ENCODE measurements around the gene IGIP.

IGIP gene

DNA sequence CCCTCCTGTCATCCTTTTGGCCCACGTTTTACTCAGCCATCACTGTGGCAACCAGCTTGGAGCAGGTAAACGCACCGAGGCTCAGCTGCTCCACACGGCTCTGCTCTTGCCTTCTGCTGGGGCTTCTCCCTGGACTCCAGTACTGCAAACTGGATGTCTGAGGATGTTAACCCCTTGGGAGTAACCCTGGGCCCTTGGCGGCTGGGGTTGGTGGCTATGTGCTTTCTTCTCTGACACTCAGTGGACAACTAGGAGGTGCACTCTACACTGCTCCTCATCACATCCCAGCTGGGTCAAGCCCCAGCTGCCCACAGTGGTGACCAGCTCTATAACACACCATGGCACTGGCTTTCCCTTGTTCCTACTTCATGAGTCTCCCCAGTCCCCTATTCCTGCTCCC lies 37.0 kb downstream of the IGIP start:
- DNase-seq (ENCODE audit: low read depth in 1 of 2, low spot score in 1 of 2), result no peak

DNA sequence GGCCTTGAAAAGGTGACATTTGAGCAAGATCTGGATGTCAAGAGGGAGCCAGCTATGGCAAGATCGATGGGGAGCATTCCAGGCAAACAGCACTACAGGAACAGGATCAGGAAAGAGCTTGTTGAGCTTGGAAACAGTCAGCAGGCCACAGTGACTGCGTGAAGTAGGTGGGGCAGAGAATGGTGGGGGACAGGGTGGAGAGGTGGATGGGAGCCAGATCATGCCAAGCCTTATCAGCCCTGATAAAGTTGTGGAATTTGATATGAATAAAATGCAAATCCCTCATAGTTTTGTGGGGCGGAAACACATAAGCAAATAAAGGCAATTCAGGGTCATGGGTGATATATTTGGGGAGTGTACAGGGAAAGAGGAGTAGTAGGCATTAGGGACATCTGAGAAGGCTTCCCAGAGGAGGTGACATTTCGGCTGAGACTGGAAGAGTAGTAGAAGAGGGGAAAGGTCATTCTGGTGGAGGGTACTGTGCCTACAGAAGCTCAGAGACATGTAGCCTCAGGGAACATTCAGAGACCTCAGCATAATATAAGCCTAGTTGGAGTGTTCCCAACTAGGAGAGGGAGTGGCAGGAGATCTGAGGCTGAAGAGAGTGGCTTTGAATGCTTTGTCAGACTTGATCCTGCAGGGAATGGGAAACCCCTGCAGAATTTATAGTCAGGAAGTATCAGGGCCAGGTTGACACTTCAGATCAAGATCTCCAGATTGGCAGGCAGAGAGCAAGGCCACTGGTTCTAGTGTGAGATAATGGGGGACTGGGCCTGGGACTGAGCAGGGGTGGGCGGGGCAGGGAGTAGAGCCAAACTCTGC lies 39.6 kb downstream of the IGIP start:
- no peak for DNase-seq (ENCODE audit: low read depth in 1 of 2, low spot score in 1 of 2)

DNA sequence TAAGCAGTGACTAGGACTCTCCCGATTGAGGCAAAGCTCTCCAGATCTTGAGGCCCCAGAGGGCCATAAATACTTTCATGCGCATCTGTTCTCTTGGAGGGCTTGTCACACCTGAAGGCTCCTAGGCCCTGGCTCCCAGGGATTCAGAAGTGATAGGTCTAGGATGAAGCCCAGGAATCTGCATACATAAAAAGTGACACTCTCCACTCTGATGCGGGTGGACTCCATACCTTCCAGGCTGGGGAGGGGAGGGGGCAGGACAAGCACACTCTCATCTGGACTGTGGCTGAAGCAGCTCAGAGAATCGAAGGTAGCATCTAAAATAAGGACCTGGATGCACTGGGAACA lies 40.2 kb downstream of the IGIP start:
- DNase-seq (ENCODE audit: low read depth in 1 of 2, low spot score in 1 of 2), result no peak

DNA sequence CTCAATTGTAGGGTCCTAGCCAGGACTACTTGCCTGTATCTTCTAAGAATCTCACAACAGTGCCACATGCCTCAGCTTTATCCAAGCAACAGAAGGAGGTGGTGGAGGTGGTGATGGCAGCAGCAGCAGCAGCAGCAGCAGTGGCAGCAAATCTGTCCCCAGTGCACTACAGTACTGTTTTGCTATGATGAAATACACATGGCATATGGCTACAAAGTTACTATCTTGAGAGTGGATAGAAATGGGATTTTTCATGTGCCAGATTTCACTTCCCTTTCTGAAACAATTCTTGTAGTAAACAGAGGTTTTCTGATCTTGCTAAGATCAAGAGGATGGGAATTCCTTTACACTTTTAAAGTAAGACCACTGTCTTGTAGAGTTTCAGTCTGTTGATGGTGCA lies 41.2 kb downstream of the IGIP start:
- no peak for DNase-seq (ENCODE audit: low read depth in 1 of 2, low spot score in 1 of 2)

DNA sequence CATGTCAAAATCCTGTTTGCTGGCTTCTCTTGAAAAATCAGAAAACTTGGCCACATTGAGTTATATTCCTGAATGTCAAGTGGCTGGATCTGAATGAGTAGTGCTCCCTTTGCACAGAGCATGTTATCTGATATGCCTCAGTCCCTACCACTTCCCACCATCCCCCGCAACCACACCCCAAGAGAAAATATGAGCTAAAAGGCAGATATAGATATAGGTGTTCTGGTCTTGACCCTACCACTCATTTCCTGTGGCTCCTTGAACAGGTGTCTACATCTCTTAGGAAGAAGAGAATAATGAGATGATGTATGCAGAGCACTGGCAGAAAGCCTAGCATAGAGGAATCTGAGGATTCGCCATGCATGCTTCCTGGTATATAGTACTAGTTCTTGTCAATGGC lies 42.6 kb downstream of the IGIP start:
- no peak for DNase-seq (ENCODE audit: low read depth in 1 of 2, low spot score in 1 of 2)

DNA sequence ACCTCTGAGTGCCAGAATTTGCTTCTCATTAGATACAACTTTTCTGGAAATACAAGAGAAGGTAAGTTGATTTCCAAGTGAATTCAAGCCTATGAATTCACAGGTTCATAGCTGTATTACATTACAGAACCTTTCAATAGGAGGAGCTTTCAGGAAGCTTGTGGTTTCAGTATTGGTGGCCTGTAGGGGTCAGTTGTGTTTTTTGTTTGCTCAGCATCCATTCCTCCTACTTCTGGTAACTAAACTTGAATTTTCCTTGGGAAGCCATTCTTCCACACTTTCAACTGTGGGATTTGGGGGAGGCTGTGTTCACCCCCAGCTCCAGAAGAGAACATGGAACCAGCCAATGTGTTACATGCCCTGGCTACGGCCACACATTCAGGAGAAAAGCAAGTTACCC lies 43.7 kb downstream of the IGIP start:
- DNase-seq (ENCODE audit: low read depth in 1 of 2, low spot score in 1 of 2), result no peak

DNA sequence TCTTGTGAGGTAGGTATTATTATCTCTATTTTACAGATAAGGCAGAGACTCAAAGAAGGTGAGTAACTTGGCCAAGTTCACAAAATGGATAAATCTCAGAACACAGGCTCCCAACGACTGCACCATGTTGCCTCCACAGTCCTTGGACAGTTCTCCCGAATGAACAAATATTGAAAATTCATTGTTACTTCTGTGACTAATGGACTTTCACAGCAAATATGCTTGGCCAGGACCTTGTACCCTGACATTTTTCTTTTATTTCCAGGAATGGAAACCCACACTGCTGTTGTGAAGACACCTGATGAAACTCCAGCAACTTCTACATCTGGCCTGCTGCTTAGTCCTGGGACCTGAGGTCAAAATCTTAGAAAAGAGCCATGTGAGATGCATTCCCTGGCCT lies 46.7 kb downstream of the IGIP start:
- DNase-seq (ENCODE audit: low read depth in 1 of 2, low spot score in 1 of 2), result no peak

DNA sequence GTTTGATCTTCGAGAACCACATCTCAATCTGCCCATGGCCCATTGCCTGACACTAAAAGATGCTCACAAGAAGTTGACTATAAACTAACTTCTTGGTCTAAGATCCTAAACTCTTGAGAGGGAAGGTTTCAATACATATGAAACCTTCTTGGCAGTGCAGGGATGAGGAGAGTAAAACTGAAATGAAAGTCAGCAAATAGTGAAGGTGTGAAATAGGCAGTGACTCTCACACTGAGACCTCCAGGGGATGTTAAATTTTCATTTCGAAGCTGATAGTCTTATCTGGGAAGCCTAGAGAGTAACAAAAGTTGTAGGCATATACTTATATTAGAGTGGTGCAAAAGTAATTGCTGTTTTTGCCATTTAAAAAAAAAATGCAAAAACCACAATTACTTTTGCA lies 48.3 kb downstream of the IGIP start:
- no peak for DNase-seq (ENCODE audit: low read depth in 1 of 2, low spot score in 1 of 2)

DNA sequence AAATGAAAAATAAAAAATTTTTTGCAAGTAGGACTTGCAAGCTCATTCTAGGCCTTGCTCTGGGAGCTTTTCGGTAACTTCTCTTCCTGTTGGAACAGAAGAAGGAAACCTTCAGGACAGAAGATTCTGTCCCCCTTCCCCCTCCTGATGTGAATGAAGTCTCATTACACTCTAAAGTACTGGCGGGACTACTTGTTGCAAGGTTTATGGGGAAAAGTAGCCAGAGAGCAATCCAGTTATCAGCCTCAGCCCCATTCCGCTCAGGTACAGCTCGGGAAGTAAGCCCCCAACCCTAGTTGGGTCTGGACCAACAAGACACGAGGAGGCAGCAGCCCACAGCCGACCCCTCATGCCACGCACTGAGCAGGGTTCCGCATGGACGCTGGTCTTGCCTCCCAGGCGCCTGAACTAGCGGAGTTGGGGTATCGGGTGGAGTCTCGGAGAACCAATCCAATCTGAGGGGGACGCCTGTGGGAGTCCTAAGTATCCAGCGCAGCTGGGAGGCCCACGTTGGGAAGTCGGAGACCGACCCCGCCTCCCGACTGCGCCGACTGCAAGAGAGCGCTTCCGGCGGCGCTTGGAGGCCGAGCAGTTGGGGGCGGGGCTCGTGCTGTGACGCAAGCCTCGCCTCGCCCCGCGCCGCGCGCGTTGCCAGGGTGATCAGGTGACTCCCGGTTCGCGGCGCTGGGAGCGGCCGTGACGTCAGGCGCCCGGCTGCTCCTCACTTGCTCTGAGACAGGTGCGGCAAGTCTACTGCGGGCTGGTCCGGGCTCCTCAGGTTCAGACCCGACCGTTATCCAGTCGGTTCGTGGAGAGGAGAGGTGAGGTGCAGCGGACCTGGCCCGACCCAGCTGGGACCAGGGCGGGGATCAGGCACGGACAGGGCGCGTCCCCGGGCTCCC lies 49.0 kb downstream of the IGIP start, which contains the start of gene CYSTM1:
Gene CYSTM1 (plus strand): TSS at position 724 of the 902 bp plus-strand sequence. CDS start 19,278 bp downstream, outside the sequence.
- DNase-seq (ENCODE audit: low read depth in 1 of 2, low spot score in 1 of 2), result peak; percentile 88 to 92

DNA sequence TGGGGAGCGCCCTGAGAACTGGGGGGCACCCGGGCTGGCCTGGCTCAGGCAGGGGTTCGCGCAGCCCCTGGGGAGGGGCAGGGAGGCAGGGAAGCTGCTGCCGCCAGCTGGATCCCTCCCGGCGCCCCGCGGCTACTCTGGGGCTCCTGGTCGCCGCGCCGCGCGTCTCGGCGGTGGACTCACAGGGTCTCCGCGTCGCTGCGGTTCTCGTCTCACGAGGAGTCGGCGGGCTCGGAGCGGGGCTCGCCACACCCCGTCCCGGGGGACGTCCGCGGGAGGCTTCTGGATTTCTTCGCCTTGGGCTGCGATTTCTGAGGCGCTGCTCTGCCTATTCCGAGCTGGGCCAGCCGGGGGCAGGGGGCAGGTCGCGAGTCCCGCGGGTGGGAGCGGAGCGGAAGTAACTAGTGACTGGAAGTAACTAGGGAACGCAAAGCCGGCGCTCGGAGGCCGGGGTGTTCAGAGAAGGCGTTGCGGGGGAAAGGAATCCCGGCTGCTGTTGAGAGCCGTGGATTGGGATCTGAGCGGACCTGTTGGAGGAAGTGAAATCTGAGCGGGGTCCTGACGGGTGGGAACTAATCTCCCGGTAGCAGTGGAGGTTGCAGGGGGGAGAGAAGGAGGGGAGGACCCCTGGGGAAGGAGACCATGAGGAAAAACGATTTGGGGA lies 49.8 kb downstream of the IGIP start:
- peak; percentile 32 to 41 for DNase-seq (ENCODE audit: low read depth in 1 of 2, low spot score in 1 of 2)

DNA sequence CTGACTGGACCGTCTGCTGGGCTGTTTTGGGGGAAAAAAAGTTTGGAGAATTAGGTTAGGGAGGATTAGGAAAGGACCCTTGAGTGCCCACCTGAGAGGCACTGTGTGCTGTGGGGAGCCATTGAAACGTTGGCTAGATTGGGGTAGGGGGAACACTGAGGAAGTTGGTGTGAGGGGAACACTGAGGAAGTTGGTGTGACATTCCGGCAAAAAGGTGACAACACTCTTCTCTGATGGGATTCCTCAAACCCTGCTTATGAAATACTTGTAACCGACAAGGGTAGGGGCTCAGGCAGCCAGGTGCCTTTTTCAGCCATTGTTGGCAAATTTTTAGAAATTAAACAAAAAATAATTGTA lies 50.3 kb downstream of the IGIP start:
- DNase-seq (ENCODE audit: low read depth in 1 of 2, low spot score in 1 of 2), result no peak

DNA sequence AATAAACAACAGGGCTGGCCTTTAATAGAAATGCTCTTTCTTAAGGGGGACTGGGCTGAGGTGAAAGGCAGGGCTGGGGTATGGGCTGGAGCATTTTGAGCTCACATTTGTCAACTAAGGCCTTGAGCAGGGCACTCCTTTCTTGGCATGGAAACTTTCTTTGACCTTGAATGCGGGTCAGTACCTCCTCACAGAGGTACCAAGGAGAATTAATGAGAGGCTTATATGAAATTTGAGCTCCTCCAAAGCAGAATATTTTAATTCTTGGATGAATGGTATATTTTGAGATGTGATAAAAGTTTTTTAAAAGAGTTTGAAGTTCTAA lies 52.3 kb downstream of the IGIP start:
- DNase-seq (ENCODE audit: low read depth in 1 of 2, low spot score in 1 of 2), result no peak

DNA sequence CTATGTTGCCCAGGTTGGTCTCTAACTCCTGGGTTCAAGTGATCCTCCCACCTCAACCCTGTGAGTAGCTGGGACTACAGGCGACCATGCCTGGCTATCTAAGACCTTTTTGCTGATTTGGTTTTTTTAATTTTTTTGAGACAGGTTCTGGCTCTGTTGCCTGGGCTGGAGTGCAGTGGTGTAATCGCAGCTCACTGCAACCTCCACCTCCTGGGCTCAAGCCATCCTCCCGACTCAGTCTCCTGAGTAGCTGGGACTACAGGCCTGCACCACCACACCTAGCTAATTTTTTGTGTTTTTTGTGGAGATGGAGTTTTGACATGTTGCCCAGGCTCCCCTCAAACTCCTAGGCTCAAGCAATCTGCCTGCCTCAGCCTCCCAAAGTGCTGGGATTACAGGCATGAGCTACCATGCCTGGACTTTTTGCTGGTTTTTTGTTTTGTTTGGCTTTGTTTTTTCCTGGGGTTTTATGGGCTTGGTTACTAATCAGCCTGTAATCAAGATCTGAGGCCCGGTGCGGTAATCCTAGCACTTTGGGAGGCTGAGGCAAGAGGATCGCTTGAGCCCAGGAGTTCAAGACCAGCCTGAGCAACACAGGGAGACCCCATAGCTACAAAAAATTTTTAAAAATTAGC lies 52.9 kb downstream of the IGIP start:
- no peak for DNase-seq (ENCODE audit: low read depth in 1 of 2, low spot score in 1 of 2)

Measured in activated CD4-positive, alpha-beta T cell treated with anti-CD3 and anti-CD28 coated beads, Interleukin-2, amount 50 U/mL, for 24 hours (primary cell).